Right lung (tissue), 5 donors: Measurements from ENCODE around the gene SH3YL1. TPM values are rescaled to one million over a fixed set of nuclear protein-coding genes. Genes with fewer than 3 reads are reported as not detected.

Experiments used
- DNase-seq, 2 donors: peaks; one replicate each; pipeline ENCODE4 v3.0.0-alpha.2; 2013
- polyA plus RNA-seq, 5 donors: library from polyadenylated mRNA; unstranded; fragments of 120-200 nt; gene quantifications; one replicate each; pipeline versions ENCODE4 v1.2.1 to v1.2.3, GENCODE V29; 2013; ENCODE audit warnings: inconsistent platforms in 1 of 5, low replicate concordance in 1 of 5; ENCODE audit not compliant: insufficient read length in 5 of 5, insufficient read depth in 1 of 5

SH3YL1 gene
- polyA plus RNA-seq, 5 donors = 76.7 to 162 (median 113) TPM

DNA sequence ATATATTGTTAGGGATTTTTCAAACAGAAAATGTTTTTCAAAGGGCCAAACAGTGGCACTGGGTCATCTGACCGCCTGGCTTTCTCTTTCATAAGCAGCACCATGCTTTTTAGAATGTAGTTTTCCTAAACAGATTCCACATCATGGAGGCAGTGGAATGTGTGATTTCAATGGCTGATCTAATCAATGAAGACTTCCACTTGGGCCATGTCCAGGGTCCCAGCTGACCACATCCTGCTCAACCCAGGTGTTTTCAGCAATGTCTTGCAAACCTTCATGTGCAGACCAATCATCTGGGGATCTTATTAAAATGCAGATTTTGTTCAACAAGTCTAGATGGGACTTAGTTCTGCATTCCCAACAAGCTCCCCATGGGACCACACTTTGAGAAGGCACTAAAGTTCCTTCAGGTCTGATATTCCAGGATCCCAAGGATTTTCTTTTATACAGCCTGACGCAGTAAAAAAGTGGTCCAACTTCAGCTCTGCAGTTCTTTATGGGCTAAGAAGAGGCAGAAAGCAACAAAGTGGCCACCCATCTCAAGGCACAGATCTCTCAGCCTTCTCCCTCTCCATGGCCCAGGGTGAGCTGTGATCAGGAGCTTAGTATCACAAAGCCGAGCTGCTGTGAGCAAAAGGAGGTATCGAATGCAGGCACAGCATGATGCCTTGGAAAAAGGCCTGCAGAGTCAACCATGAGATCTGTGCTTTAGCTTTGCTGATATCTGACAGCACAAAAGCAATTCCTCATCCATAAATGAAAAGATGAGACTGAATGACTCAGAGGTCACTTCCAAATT is 20.4 kb upstream of the SH3YL1 start:
- DNase-seq = no peak

GRCh38 chr2:282371-283263 is 18.8 kb upstream of the SH3YL1 start:
- no peak for DNase-seq

GRCh38 chr2:281381-281780 is 17.5 kb upstream of the SH3YL1 start:
- DNase-seq = no peak

DNA sequence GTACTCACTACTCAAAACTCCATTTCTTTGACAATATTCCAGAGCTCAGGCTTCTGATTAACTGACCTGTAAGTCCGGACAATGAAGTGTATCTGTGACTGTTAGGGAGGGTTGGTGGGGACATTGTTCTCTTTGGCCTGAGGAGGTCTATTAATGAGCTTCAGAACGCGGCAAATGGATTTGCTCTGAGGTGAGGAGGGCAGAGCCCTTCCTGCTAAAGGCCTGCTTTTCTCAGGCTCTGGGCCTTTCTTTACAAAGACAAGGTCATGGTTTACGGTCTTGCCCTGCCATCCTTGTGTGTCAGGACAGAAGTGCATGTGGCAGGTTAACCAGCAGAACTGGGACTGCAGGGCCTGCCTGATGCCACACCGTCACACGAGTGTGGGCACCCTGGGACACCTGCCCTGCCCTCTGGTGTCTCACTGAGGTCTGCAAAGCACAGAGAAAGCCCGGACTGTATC is 16.8 kb upstream of the SH3YL1 start:
- no peak for DNase-seq

GRCh38 chr2:279956-280649 is 16.3 kb upstream of the SH3YL1 start:
- DNase-seq = no peak

- DNase-seq = no peak
Observed at GRCh38 chr2:279366-279765, 15.5 kb upstream of the SH3YL1 start.

- DNase-seq = no peak
Observed at GRCh38 chr2:278927-279320, 15.1 kb upstream of the SH3YL1 start.

DNA sequence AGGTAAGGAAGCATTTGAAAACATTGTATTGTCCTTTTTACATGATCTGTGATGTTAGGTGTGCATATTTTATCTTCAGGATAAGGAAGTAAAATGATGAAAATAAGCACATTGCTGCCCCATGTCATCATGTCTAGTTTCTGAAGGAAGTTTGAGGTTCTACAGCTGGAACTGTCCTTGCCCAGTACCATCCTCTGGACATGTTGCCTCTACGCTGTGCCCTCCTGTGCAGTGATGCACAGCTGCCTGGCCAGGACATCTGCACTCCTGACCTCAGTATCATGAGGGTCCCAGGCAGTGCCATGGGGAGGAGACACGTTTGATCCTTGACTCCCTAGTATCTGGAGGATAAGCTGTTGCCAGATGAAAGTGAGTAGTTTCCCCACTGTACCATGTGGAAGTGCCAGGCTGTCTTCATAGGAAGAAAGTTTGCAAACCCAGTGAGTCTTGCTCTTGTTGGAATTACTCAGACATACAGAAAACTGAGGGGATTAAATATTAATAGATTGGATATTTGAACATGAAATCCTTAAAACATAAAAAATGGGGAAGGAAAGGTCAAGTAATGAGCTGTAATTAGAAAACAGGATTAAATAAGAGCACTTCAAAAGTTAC is 14.6 kb upstream of the SH3YL1 start:
- DNase-seq = no peak

GRCh38 chr2:275466-275865 is 11.6 kb upstream of the SH3YL1 start:
- DNase-seq = no peak

GRCh38 chr2:274503-274902 is 10.7 kb upstream of the SH3YL1 start:
- no peak for DNase-seq

GRCh38 chr2:273333-273732 is 9.5 kb upstream of the SH3YL1 start:
- no peak for DNase-seq

DNA sequence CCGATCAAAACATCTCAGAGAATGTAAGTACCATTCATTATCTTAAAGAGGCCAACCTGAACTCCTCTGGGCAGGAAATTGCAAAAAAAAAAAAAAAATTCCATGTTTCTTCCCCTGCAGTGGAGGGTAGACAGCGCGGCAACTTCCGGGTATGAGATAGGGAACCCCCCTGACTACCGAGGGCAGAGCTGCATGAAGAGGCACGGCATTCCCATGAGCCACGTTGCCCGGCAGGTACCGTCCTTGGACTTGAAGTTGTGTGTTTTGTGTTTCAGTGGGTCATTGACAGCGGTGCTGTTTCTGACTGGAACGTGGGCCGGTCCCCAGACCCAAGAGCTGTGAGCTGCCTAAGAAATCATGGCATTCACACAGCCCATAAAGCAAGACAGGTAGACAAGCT is 8.1 kb upstream of the SH3YL1 start:
- DNase-seq = no peak

DNA sequence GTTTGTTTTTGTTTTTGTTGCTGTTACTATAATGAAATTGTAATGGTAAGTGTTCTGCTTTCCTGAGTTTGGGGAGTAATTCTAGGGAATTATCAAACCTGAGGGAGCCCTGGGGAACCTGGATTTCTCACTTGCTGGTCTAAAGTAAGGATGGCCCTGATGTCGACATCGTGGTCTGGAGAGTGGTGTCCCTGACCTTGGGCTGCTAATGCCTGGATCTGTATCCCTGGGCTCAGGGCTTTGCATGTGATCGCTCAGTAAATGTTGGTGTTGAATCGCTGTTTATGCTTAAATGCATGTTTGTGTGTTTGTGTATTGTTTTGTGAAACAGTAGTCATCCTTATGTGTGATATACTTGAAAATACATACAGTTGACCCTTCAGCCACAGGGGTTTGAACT is 7.0 kb upstream of the SH3YL1 start:
- DNase-seq = no peak

DNA sequence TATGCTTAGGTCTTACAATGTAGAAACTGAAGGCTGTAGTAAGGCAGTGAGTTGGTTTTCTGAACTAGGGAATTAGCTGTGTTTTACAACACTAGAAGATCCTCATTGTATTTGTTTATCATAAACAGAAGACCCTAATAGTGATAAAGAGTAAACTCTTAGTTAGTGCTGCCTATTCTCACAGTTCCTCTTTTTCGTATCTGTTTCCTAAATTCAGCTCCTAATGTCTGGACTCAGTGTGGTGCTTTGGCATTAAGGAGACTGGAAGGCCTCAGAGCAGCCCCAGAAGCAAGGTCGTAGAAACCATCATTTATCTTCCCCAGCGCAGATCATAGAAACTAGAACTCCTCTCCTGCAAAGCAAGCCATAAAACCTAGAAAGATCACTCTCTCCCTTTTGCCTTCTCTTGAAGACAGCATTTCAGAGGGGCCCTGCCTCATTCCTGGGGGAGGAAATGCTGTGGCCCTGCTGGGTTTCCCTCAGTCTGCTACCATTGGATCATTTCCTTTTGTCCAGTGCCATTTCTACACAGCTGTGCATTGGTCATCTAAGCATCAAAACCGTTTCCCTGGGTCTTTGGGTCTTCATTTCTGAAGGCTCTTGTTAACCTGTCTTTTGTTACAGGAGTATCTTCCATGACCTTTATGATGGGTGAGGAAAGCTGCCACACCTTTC is 5.7 kb upstream of the SH3YL1 start:
- no peak for DNase-seq

GRCh38 chr2:268323-268722 is 4.5 kb upstream of the SH3YL1 start:
- no peak for DNase-seq

- DNase-seq = peak; percentile 97 to 98
Observed at GRCh38 chr2:264493-265468, 949 bp upstream of the SH3YL1 start, which contains the start of gene ACP1. Gene ACP1, plus strand, starts transcription at chr2:264947. Its CDS starts 18 bp downstream, at chr2:264965.

- DNase-seq = no peak
Observed at GRCh38 chr2:263022-263738, 652 bp downstream of the SH3YL1 start.

GRCh38 chr2:262117-262516 is 1.7 kb downstream of the SH3YL1 start:
- DNase-seq = no peak

DNA sequence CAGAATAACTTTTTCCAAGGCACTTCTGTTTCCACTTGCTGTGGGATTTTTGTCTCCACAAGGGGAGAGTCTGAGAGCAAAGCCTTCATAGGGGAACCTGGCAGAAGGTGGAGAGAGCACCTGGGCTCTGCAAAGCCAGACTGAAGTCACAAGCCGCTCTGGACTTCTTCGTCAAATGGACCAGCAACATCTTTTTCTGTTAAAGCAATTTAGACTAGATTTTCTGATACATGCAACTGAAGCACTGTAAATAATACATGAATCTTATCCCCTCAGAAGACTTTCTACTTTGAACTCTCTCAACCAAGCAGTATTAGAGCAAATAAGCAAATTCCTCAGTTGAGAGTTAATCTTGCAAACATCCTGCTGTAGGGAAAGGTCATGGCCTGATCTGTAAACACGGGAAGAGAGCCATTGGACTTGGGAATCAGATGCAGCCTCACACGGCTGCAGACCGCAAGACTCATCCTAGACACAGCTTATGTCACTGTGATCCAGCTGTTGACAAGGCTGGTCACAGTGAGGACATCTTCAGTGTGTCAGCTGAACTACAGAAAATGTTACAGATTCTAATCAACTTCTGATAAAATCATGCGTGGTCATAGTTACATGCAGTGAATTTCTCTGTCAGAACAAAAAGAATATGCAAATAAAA is 3.2 kb downstream of the SH3YL1 start:
- DNase-seq = no peak
